Measurements from ENCODE around the gene SSNA1. TPM values are rescaled to one million over a fixed set of nuclear protein-coding genes. Genes with fewer than 3 reads are reported as not detected.

The SSNA1 gene
- polyA plus RNA-seq, 1 donor from 2014 or later: 170 TPM

- Histone ChIP-seq H3F3A (ENCODE audit: insufficient read depth, low read length, poor library complexity, severe bottlenecking) (no peaks in the 10 kb centered on the region), H3K9me2 (ENCODE audit: insufficient read depth, low read length) (no peaks in the 10 kb centered on the region), H2AFZ (ENCODE audit: low read depth, low read length) (no peak overlapping the region), H3K79me2 (replicated peaks; ENCODE audit: insufficient read depth, low read length) (no peaks in the 10 kb centered on the region), H3K27ac (ENCODE audit: low read length) (no peak overlapping the region), H3K9ac (ENCODE audit: low read length) (no peak overlapping the region), H3K4me3 (ENCODE audit: low read length) (no peak overlapping the region), H3K4me2 (ENCODE audit: low read length) (no peak overlapping the region), H4K20me1 (ENCODE audit: insufficient read depth) (no peaks in the 10 kb centered on the region), H3K27me3 (ENCODE audit: insufficient read depth, low read depth, low read length) (peaks cover 72% of the 10 kb centered on the region), H3K36me3 (ENCODE audit: insufficient read depth, low read length) (no peaks in the 10 kb centered on the region), H3K9me3 (ENCODE audit: low read length) (no peaks in the 10 kb centered on the region)
- no peak for TF ChIP-seq REST (IDR thresholded peaks at IDR 0.05; ENCODE audit: borderline replicate concordance)
- no peak for TF ChIP-seq EZH2 (IDR thresholded peaks at IDR 0.05; ENCODE audit: borderline replicate concordance, insufficient read depth, low read length, poor library complexity, severe bottlenecking)
- TF ChIP-seq CTCF (IDR thresholded peaks at IDR 0.05; ENCODE audit: poor library complexity, severe bottlenecking): no peak
These were observed 23.1 kb upstream of the SSNA1 start for GRCh38 chr9:137165250-137165836.

GRCh38 chr9:137166380-137167229, 21.9 kb upstream of the SSNA1 start:
- peaks cover 67% of the 10 kb centered on the region for H3K27me3 ChIP-seq (ENCODE audit: insufficient read depth, low read depth, low read length)
- no peaks in the 10 kb centered on the region for H3F3A ChIP-seq (ENCODE audit: insufficient read depth, low read length, poor library complexity, severe bottlenecking)
- no peak overlapping the region for H2AFZ ChIP-seq (ENCODE audit: low read depth, low read length)
- H3K27ac ChIP-seq (ENCODE audit: low read length): no peak overlapping the region
- no peaks in the 10 kb centered on the region for H3K9me3 ChIP-seq (ENCODE audit: low read length)
- H3K79me2 ChIP-seq (replicated peaks; ENCODE audit: insufficient read depth, low read length): no peaks in the 10 kb centered on the region
- H3K9ac ChIP-seq (ENCODE audit: low read length): no peak overlapping the region
- no peaks in the 10 kb centered on the region for H3K9me2 ChIP-seq (ENCODE audit: insufficient read depth, low read length)
- no peaks in the 10 kb centered on the region for H3K36me3 ChIP-seq (ENCODE audit: insufficient read depth, low read length)
- no peak overlapping the region for H3K4me3 ChIP-seq (ENCODE audit: low read length)
- H3K4me2 ChIP-seq (ENCODE audit: low read length): no peak overlapping the region
- TF ChIP-seq EZH2 (IDR thresholded peaks at IDR 0.05; ENCODE audit: borderline replicate concordance, insufficient read depth, low read length, poor library complexity, severe bottlenecking) (no peak), TAF1 (IDR thresholded peaks at IDR 0.05; ENCODE audit: low read depth) (no peak), SMC3 (conservative IDR thresholded peaks at IDR 0.05; ENCODE audit: poor library complexity) (no peak), CTCF (IDR thresholded peaks at IDR 0.05; ENCODE audit: poor library complexity, severe bottlenecking) (no peak), RAD21 (conservative IDR thresholded peaks at IDR 0.05) (no peak), EP300 (conservative IDR thresholded peaks at IDR 0.05; ENCODE audit: poor library complexity, severe bottlenecking) (no peak), REST (IDR thresholded peaks at IDR 0.05; ENCODE audit: borderline replicate concordance) (no peak), MXI1 (conservative IDR thresholded peaks at IDR 0.05; ENCODE audit: poor library complexity, severe bottlenecking) (no peak), POLR2AphosphoS5 (IDR thresholded peaks at IDR 0.05) (no peak)
- no peaks in the 10 kb centered on the region for H4K20me1 ChIP-seq (ENCODE audit: insufficient read depth)

Data from neural cell (in vitro differentiated cells).